Epithelial cell of proximal tubule (primary cell): ENCODE measurements around the gene RGS6. TPM values are rescaled to one million over a fixed set of nuclear protein-coding genes. Genes with fewer than 3 reads are reported as not detected.

Experiments used
- DNase-seq: peaks from one replicate; pipeline ENCODE4 v3.0.0-alpha.2; 2011; ENCODE audit warnings: low read depth
- H3K4me3 ChIP-seq: 2 replicates; pipeline ENCODE4 v1.5.1; 2011; ENCODE audit warnings: low read depth, mild to moderate bottlenecking, low read length
- total RNA-seq: library from RNA; depleted of rRNA; stranded (reverse); fragments of >200 nt; gene quantifications from 2 replicates; pipeline ENCODE4 v1.2.3, GENCODE V29; 2015
- TF ChIP-seq, protein P1 (sequence below): conservative IDR thresholded peaks from 2 replicates; pipeline ENCODE4 v1.5.1; 2012; ENCODE audit warnings: low read depth, mild to moderate bottlenecking, low read length

Gene RGS6
- total RNA-seq, 1 donor from 2014 or later, result not detected

DNA sequence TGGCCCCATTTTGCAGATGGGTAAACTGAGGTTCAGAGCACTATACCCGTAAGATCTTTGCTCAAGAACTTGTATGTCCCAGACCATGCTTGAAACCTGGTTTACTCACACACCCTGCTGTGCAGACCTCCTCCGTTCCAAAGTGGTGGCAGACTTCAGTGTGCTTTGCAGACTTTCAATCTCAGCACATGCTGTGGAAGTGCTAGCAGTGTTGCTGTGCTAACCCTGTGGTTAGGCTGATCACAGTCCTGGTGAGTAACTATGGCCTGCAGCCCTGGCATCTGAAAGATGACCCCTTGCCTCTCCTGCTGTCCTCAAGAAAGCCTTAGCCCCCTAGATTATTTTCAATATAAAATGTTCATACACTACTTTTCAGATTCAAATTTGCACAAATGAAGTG is 511.0 kb downstream of the RGS6 start:
- H3K4me3 ChIP-seq, result no peak overlapping the region
- TF ChIP-seq, protein P1, sequence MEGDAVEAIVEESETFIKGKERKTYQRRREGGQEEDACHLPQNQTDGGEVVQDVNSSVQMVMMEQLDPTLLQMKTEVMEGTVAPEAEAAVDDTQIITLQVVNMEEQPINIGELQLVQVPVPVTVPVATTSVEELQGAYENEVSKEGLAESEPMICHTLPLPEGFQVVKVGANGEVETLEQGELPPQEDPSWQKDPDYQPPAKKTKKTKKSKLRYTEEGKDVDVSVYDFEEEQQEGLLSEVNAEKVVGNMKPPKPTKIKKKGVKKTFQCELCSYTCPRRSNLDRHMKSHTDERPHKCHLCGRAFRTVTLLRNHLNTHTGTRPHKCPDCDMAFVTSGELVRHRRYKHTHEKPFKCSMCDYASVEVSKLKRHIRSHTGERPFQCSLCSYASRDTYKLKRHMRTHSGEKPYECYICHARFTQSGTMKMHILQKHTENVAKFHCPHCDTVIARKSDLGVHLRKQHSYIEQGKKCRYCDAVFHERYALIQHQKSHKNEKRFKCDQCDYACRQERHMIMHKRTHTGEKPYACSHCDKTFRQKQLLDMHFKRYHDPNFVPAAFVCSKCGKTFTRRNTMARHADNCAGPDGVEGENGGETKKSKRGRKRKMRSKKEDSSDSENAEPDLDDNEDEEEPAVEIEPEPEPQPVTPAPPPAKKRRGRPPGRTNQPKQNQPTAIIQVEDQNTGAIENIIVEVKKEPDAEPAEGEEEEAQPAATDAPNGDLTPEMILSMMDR, result no peak
- DNase-seq, result no peak

DNA sequence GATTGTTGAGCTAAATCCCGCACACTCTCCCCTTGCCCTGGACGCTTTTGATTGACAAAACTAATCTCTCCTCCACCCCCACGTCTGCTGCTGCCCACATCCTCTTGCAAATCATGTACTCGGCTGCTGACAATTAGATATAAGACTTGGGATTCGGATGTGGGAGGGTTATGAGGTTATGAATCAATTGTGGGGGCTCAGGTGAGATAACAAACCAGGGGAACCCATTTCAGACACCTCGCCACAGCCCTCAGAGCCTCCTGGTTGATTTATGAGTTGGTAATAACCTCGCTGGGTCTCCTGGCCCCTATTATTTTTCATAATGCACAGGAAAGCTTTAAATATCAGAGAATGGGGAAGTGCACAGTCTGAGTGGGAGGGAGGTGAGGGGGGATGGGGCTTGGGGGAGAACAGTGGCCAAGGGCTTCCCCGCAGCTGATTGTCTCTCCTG is 511.8 kb downstream of the RGS6 start:
- no peak overlapping the region for H3K4me3 ChIP-seq
- DNase-seq, result no peak
- TF ChIP-seq, protein P1, result no peak

DNA sequence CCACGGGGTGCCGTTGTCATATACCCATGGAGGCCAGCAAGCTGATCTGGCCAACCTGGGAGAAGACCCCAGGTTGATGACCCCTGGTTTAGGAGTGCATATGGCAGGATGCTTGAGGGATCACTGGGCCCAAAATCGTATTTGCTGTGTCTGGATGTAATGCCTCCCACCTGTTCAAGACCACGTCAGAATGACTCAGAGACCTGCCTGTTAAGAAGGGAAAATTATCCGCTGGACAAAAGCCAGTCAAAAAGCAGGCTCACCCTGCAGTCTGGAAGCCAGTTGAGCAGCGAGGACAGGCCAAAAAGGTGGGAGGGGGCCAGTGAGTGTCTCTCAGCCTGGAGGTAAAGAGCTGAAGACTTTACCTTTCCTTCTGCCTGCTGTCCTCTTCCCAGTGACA is 512.5 kb downstream of the RGS6 start:
- H3K4me3 ChIP-seq, result no peak overlapping the region
- DNase-seq, result no peak
- TF ChIP-seq, protein P1, result no peak

- H3K4me3 ChIP-seq, result no peak overlapping the region
- no peak for DNase-seq
- TF ChIP-seq, protein P1, result no peak
Measured at GRCh38 chr14:72448212-72448611, 516.0 kb downstream of the RGS6 start.

- TF ChIP-seq, protein P1, result no peak
- H3K4me3 ChIP-seq, result no peak overlapping the region
- no peak for DNase-seq
Measured at GRCh38 chr14:72450473-72451044, 518.3 kb downstream of the RGS6 start.

DNA sequence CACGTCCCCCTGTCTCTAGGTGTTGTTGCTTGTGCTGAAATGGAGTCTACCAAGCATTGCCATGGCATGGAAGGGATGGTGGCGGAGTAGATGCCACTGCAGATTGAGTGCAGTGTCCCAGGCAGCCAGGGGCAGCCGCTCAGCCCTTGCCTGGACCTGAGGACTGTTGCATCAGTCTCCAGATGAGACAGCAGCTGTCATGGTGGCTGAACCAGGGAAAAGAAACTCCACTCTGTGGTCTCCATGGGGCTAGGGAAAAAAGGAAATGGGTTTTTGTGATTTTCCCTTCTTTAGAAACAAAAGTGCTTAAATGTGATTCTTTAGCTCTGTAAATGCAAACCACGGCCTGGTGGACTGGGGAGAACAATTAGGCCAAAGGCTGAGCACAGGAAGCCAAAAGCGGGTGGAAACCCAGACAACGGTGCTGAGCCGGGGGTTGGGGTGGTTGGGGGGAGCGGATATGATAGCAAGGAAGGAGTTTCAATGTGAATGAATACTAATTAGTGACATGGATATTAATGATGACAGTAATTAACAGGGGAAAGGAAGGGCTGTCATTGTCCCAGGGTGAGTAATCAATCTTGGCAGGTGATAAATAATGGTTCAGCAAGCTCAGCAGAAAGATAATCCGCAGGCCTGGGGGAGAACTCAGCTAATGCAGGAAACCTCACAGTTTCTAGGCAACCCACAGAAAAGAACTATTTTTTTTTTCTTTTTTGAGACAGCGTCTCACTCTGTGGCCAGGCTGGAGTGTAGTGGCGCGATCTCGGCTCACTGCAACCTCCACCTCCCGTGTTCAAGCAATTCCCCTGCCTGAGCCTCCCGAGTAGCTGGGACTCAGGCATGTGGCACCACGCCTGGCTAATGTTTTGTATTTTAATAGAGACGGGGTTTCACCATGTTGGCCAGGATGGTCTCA is 519.1 kb downstream of the RGS6 start:
- DNase-seq, result no peak
- TF ChIP-seq, protein P1, result no peak

More for the DNA sequence above, 519.1 kb downstream of the RGS6 start:
- no peak overlapping the region for H3K4me3 ChIP-seq
